HepG2 (cell line): ENCODE measurements around the gene SPTBN4. TPM values are rescaled to one million over a fixed set of nuclear protein-coding genes. Genes with fewer than 3 reads are reported as not detected.

ENCODE experiments used
- ATAC-seq: fragments of 200-7000 bp; cut with Tn5 transposase; 3 replicates; pipeline ENCODE4 v1.9.1; 2020; ENCODE audit warnings: mild to moderate bottlenecking, moderate library complexity
- BruUV-seq: library from RNA; stranded (reverse); fragments of 400-500 nt; replicated peaks from 2 replicates; lab custom pipeline; 2021; lab: Mats Ljungman, UMichigan
- CTCF ChIA-PET: fragments of 300-600 bp; formaldehyde crosslinking; extraction: SDS; loops from one replicate; lab custom pipeline; 2021; ENCODE audit warnings: low total read pairs, inconsistent platforms, low intra/inter-chr PET ratio; lab: Yijun Ruan, JAX
- POLR2A ChIA-PET: fragments of 350-600 bp; sonication (Branson Sonifier 250); formaldehyde crosslinking; loops from one replicate; lab custom pipeline; 2020; ENCODE audit warnings: antibody characterized with exemption, inconsistent platforms; lab: Yijun Ruan, JAX
- DNase-seq: peaks from one replicate; pipeline ENCODE4 v3.0.0-alpha.2; 2015; ENCODE audit warnings: low spot score
- FAIRE-seq: peaks from 3 replicates; lab custom pipeline; 2011; peaks lifted over from hg19 to GRCh38; lab: Jason Lieb, UNC
- H2AFZ ChIP-seq: one replicate; pipeline ENCODE4 v1.6.1; 2011; ENCODE audit warnings: low read length, inconsistent platforms
- H3K27ac ChIP-seq: fragments of 300-600 bp; 3 replicates; pipeline ENCODE4 v1.8.0; 2011; ENCODE audit warnings: mixed run types, mild to moderate bottlenecking, mixed read lengths, low read length, inconsistent platforms; ENCODE audit not compliant: insufficient read depth; ENCODE audit errors: extremely low read length
- H3K27me3 ChIP-seq, 2 experiments: fragments of 200-600 bp in 1 of 2; 2 replicates in 1 of 2; 3 replicates in 1 of 2; pipeline versions ENCODE4 v1.6.0 to v1.8.0; 2011; ENCODE audit warnings: low read length in 2 of 2, mild to moderate bottlenecking in 2 of 2, moderate library complexity in 2 of 2, inconsistent platforms in 1 of 2; ENCODE audit not compliant: insufficient read depth in 2 of 2, control insufficient read depth in 1 of 2
- H3K36me3 ChIP-seq, 2 experiments: fragments of 200-600 bp in 1 of 2; replicated peaks in 1 of 2; 2 replicates in 1 of 2; 3 replicates in 1 of 2; pipeline versions ENCODE4 v1.5.1 to v1.8.0; 2011; ENCODE audit warnings: low read length in 2 of 2, inconsistent platforms in 1 of 2; ENCODE audit not compliant: insufficient read depth in 2 of 2, control insufficient read depth in 1 of 2
- H3K4me1 ChIP-seq: 2 replicates; pipeline ENCODE4 v1.5.1; 2012; ENCODE audit warnings: low read length, inconsistent platforms; ENCODE audit not compliant: insufficient read depth
- H3K4me2 ChIP-seq: 2 replicates; pipeline ENCODE4 v1.6.0; 2011; ENCODE audit warnings: low read depth, low read length, inconsistent platforms
- H3K4me3 ChIP-seq, 3 experiments: fragments of 200-600 bp in 1 of 3; sonication (generic), shearing (Covaris generic) in 1 of 3; replicated peaks in 1 of 3; 2 replicates each; pipeline ENCODE4 v1.5.1; 2011 to 2016; ENCODE audit warnings: low read length in 3 of 3, inconsistent platforms in 2 of 3, low read depth in 2 of 3, mild to moderate bottlenecking in 2 of 3, control low read depth in 1 of 3, mixed read lengths in 1 of 3; ENCODE audit not compliant: insufficient read depth in 1 of 3
- H3K79me2 ChIP-seq: one replicate; pipeline ENCODE4 v1.6.1; 2011; ENCODE audit warnings: low read length, inconsistent platforms; ENCODE audit not compliant: insufficient read depth
- H3K9ac ChIP-seq: 2 replicates; pipeline ENCODE4 v1.6.0; 2011; ENCODE audit warnings: mild to moderate bottlenecking, low read depth, low read length, inconsistent platforms; ENCODE audit not compliant: insufficient read depth
- H3K9me3 ChIP-seq: 2 replicates; pipeline ENCODE4 v1.5.1; 2012; ENCODE audit warnings: mild to moderate bottlenecking, low read length
- H4K20me1 ChIP-seq: 2 replicates; pipeline ENCODE4 v1.6.0; 2011; ENCODE audit warnings: inconsistent platforms, mild to moderate bottlenecking, low read length, moderate library complexity; ENCODE audit not compliant: insufficient read depth
- ARID4A ChIP-seq: sonication (generic); formaldehyde crosslinking; IDR thresholded peaks from 2 replicates; pipeline ENCODE4 v1.5.0; 2020; ENCODE audit warnings: mild to moderate bottlenecking, missing genetic modification reagents, borderline replicate concordance
- BCLAF1 ChIP-seq: fragments of 450-650 bp; IDR thresholded peaks from 2 replicates; pipeline ENCODE4 v1.6.1; 2017; ENCODE audit warnings: mild to moderate bottlenecking
- DR1 ChIP-seq: sonication (generic); formaldehyde crosslinking; IDR thresholded peaks from 2 replicates; pipeline ENCODE4 v1.8.0; 2021; ENCODE audit warnings: mild to moderate bottlenecking, missing genetic modification reagents, inconsistent platforms
- EED ChIP-seq: sonication (generic); formaldehyde crosslinking; IDR thresholded peaks from 2 replicates; pipeline ENCODE4 v1.5.0; 2020; ENCODE audit warnings: mild to moderate bottlenecking, missing genetic modification reagents
- IKZF5 ChIP-seq: IDR thresholded peaks from 2 replicates; pipeline ENCODE4 v1.6.1; 2018; ENCODE audit warnings: missing genetic modification reagents, mild to moderate bottlenecking, missing compliant biosample characterization
- KDM6A ChIP-seq: IDR thresholded peaks from 2 replicates; pipeline ENCODE4 v1.6.1; 2016; ENCODE audit warnings: low read depth
- MLLT10 ChIP-seq: sonication (generic); formaldehyde crosslinking; IDR thresholded peaks from 2 replicates; pipeline ENCODE4 v1.4.0; 2020; ENCODE audit warnings: missing genetic modification reagents
- NFIC ChIP-seq: IDR thresholded peaks from 2 replicates; pipeline ENCODE4 v1.6.1; 2012; ENCODE audit warnings: mild to moderate bottlenecking, low read length, inconsistent platforms
- NFKBIZ ChIP-seq: IDR thresholded peaks from 2 replicates; pipeline ENCODE4 v1.6.1; 2018; ENCODE audit warnings: missing genetic modification reagents, missing compliant biosample characterization
- RERE ChIP-seq: IDR thresholded peaks from 2 replicates; pipeline ENCODE4 v1.6.1; 2016; ENCODE audit warnings: low read depth, missing genetic modification reagents, missing compliant biosample characterization
- ZFP1 ChIP-seq: IDR thresholded peaks from 2 replicates; pipeline ENCODE4 v1.6.1; 2016
- ZNF672 ChIP-seq: sonication (generic); formaldehyde crosslinking; IDR thresholded peaks from 2 replicates; pipeline ENCODE4 v1.8.1; 2022; ENCODE audit warnings: missing genetic modification reagents
- WGBS: methylation state at CpG from one replicate; pipeline ENCODE4 v1.1.6; 2017; ENCODE audit warnings: low lambda C conversion rate; 5-methylcytosine and 5-hydroxymethylcytosine counted together
- in situ Hi-C: cut with HindIII; loops from 2 replicates; pipeline ENCODE4 v1.10.0; 2017; ENCODE audit warnings: low pct_unique_long_range_greater_than_20kb; ENCODE audit not compliant: extremely low pct_ligation_motif_present
- intact Hi-C: fragments of 100-400 bp; cut with micrococcal nuclease; formaldehyde crosslinking; loops from one replicate; pipeline ENCODE4 v1.10.0; 2022; ENCODE audit not compliant: unreplicated experiment
- polyA plus RNA-seq, 8 experiments: library from polyadenylated mRNA; depleted of rRNA in 3 of 8; stranded (reverse) in 7 of 8; unstranded in 1 of 8; fragments of >200 nt; fragmentation: Illumina TruSeq in 4 of 8; extraction: Trizol in 4 of 8; gene quantifications; 2 replicates each; pipeline versions ENCODE4 v1.2.1 to v1.2.3, GENCODE V29; 2011 to 2016; ENCODE audit warnings: low read depth in 4 of 8, missing spikeins in 1 of 8, mixed read lengths in 1 of 8; ENCODE audit not compliant: insufficient read depth in 1 of 8
- total RNA-seq, 5 experiments: library from RNA; depleted of rRNA; stranded (reverse); fragments of >200 nt; fragmentation: Illumina TruSeq; extraction: Trizol; gene quantifications; 2 replicates each; pipeline ENCODE4 v1.2.3, GENCODE V29; 2016; ENCODE audit warnings: low read depth in 1 of 5

SPTBN4 gene
- total and polyA plus RNA-seq, 2 of the 13 experiments (the other 11 are each of a cell fraction or from before 2014, with no cell fraction given), result 0.11 TPM

GRCh38 chr19:40556953-40557530 is 90.2 kb downstream of the SPTBN4 start:
- DNase-seq, result no peak
- TF ChIP-seq IKZF5 (CRISPR knock-in tag) (no peak), EED (no peak), DR1 (CRISPR knock-in tag) (no peak), MLLT10 (no peak), KDM6A (no peak), ZNF672 (CRISPR knock-in tag) (no peak), ZFP1 (CRISPR knock-in tag) (no peak), BCLAF1 (no peak), RERE (no peak), NFIC (no peak), ARID4A (CRISPR knock-in tag) (no peak), NFKBIZ (CRISPR knock-in tag) (no peak)

More at GRCh38 chr19:40556953-40557530, 90.2 kb downstream of the SPTBN4 start:
- no peak for ATAC-seq
- no peaks in the 10 kb centered on the region for H3K9me3 ChIP-seq
- no peak overlapping the region for H3K4me2 ChIP-seq
- no peaks in the 10 kb centered on the region for H3K4me1 ChIP-seq
- POLR2A ChIA-PET, result no interaction called here
- no TSS peak for BruUV-seq
- no peaks in the 10 kb centered on the region for H3K79me2 ChIP-seq
- no peak for FAIRE-seq
- no peak overlapping the region for H2AFZ ChIP-seq
- 30% methylated on average over 9 of the region's 24 CpGs for WGBS
- no peaks in the 10 kb centered on the region for H4K20me1 ChIP-seq
- H3K27me3 ChIP-seq, result peaks cover 15 to 51% of the 10 kb centered on the region in 2 experiments; a peak in 4 of 5 replicates
- CTCF ChIA-PET, result no interaction called here
- no peaks in the 10 kb centered on the region for H3K36me3 ChIP-seq
- no peak overlapping the region for H3K9ac ChIP-seq
- no peak overlapping the region for H3K27ac ChIP-seq
- intact Hi-C loops (no loop called here), in situ Hi-C loops (no loop called here)
- no peak overlapping the region for H3K4me3 ChIP-seq
